ENCODE measurements around the gene SPATA21.

The SPATA21 gene

DNA sequence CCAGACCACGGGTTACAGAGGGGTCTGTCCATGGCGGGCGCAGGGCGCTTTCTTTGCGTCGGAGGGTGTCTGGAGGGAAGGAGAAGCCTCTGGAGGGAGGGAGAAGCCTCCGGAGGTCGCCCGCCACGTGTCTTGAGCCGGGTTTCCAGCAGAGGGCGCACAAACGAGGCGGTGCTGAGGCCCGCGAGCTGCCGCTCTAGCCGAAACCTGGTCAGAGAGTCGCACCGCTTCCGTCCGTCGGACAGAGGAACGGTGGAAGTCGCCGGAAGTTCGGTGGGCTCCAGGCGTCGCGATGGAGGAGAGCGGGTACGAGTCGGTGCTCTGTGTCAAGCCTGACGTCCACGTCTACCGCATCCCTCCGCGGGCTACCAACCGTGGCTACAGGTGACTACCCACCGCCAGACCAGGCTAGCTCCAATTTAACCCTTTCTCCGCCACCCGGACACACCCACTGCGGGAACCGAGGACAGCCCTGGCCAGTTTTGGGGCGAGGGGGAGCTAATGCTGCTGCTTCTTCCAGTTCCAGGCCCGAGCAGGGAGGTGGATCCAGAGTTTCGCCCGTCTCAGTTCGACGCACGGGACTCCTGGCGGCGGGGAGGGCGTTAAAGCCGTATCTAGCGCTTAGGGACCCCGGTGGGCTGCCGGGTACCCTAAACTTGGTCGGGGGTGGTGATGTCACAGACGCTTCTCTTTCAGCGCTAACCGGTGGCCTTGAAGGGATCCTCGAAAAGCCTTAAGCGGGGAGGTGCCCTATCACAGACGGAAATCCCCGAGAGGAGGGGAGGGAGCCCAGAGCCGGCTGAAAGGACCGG is 3.5 kb upstream of the SPATA21 start, which contains the start of gene NECAP2:
TSS of gene NECAP2 (plus strand) at position 255 of the 812 bp plus-strand sequence. CDS start at position 293, 38 bp downstream.
- peaks cover 34% of the 10 kb centered on the region for H3K36me3 ChIP-seq (ENCODE audit: control insufficient read depth, insufficient read depth, low read length)
- H3K4me3 ChIP-seq (ENCODE audit: extremely low read depth, insufficient read depth, low read length, poor library complexity, severe bottlenecking), result peak within 1 kb of the TSS; percentile 100
- WGBS, 2 experiments (ENCODE audit: insufficient coverage in 2 of 2), result 0 to 1% methylated on average over 53 to 58 of the region's 68 CpGs
- peak within 1 kb of the TSS; percentile 57 for H3K27ac ChIP-seq (ENCODE audit: low read depth, low read length, severe bottlenecking)
- H3K9me3 ChIP-seq (ENCODE audit: control insufficient read depth, low read length), result no peaks in the 10 kb centered on the region
- H3K4me1 ChIP-seq (ENCODE audit: control insufficient read depth, insufficient read depth, low read length, poor library complexity, severe bottlenecking), result no peaks in the 10 kb centered on the region

DNA sequence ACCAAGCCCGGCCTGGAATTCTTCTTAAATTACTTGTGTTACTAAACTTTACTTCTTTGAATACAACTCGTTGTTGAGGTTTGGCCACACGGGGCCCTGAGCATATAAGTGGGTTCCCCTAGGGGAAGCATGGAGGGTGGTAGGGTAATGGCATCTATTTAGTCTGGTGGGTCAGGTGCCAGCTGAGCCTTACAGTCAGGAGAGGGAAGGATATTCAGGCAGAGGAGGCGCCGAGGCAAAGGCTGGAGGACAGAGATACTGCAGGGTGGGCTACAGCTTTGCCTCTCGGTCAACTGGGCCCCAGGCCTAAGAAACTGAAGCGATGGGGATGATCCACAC is 2.9 kb upstream of the SPATA21 start:
- peak overlapping the region; percentile 100 for H3K4me3 ChIP-seq (ENCODE audit: extremely low read depth, insufficient read depth, low read length, poor library complexity, severe bottlenecking)
- H3K9me3 ChIP-seq (ENCODE audit: control insufficient read depth, low read length), result no peaks in the 10 kb centered on the region
- no peaks in the 10 kb centered on the region for H3K4me1 ChIP-seq (ENCODE audit: control insufficient read depth, insufficient read depth, low read length, poor library complexity, severe bottlenecking)
- H3K27ac ChIP-seq (ENCODE audit: low read depth, low read length, severe bottlenecking), result peak overlapping the region; percentile 18
- 39 to 63% methylated on average over 5 of the region's 7 CpGs for WGBS, 2 experiments (ENCODE audit: insufficient coverage in 2 of 2)
- peaks cover 30% of the 10 kb centered on the region for H3K36me3 ChIP-seq (ENCODE audit: control insufficient read depth, insufficient read depth, low read length)

DNA sequence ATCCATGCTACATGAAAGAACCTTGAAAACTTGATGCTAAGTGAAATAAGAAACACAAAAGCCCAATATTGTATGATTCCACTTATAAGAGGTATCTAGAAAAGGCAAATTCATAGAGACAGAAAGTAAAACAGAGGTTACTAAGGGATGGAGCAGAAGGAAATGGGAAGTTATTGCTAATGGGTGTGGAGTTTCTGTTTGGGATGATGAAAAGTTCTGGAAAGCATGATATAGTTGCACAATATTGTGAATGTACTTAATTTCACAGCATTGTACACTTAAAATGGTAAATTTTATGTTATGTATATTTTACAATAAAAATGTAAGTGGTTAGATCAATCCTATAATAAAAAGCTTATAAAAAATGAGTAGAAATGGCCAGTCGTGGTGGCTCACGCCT is 1.7 kb upstream of the SPATA21 start:
- no peak overlapping the region for H3K4me3 ChIP-seq (ENCODE audit: extremely low read depth, insufficient read depth, low read length, poor library complexity, severe bottlenecking)
- WGBS, 2 experiments (ENCODE audit: insufficient coverage in 2 of 2), result 86 to 100% methylated on average over 1 to 2 of the region's 2 CpGs
- no peaks in the 10 kb centered on the region for H3K9me3 ChIP-seq (ENCODE audit: control insufficient read depth, low read length)
- no peaks in the 10 kb centered on the region for H3K4me1 ChIP-seq (ENCODE audit: control insufficient read depth, insufficient read depth, low read length, poor library complexity, severe bottlenecking)
- no peak overlapping the region for H3K27ac ChIP-seq (ENCODE audit: low read depth, low read length, severe bottlenecking)
- H3K36me3 ChIP-seq (ENCODE audit: control insufficient read depth, insufficient read depth, low read length), result peaks cover 18% of the 10 kb centered on the region

DNA sequence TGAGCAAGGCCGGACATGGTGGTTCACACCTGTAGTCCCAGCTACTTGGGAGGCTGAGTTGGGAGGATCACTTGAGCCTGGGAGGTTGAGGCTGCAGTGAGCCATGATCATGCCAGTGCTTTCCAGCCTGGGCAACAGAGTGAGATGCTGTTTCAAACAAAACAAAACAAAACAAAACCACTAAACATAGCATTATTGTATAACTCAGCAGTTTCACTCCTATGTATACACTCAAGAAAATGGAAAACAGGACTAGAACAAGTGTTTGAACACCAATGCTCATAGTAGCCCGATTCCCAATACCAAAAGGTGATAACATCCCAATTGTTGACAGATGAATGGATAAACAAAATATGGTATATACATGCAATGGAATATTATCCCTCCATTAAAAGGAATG is 1.3 kb upstream of the SPATA21 start:
- Histone ChIP-seq H3K4me3 (ENCODE audit: extremely low read depth, insufficient read depth, low read length, poor library complexity, severe bottlenecking) (no peak overlapping the region), H3K4me1 (ENCODE audit: control insufficient read depth, insufficient read depth, low read length, poor library complexity, severe bottlenecking) (no peaks in the 10 kb centered on the region), H3K27ac (ENCODE audit: low read depth, low read length, severe bottlenecking) (no peak overlapping the region), H3K36me3 (ENCODE audit: control insufficient read depth, insufficient read depth, low read length) (peaks cover 14% of the 10 kb centered on the region), H3K9me3 (ENCODE audit: control insufficient read depth, low read length) (no peaks in the 10 kb centered on the region)
- WGBS, 2 experiments (ENCODE audit: insufficient coverage in 2 of 2), result 87 to 100% methylated on average over 1 of the region's 2 CpGs

DNA sequence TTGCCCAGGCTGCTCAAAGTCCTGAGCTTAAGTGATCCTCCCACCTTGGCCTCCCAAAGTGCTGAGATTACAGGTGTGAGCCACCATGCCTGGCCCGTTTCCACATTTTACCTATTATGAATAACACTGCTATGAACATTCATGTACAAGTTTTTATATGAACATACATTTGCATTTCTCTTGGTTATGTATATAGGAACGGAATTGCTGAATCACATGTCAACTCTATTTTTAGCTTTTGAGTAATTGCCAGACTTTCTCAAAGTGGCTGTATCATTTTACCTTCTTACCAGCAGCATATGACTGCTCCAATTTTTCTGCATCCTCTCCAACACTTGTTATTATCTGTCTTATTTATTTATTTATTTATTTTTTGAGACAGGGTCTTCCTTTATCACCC is 2.7 kb downstream of the SPATA21 start:
- Histone ChIP-seq H3K4me1 (ENCODE audit: control insufficient read depth, insufficient read depth, low read length, poor library complexity, severe bottlenecking) (no peaks in the 10 kb centered on the region), H3K4me3 (ENCODE audit: extremely low read depth, insufficient read depth, low read length, poor library complexity, severe bottlenecking) (no peak overlapping the region), H3K27ac (ENCODE audit: low read depth, low read length, severe bottlenecking) (no peak overlapping the region), H3K9me3 (ENCODE audit: control insufficient read depth, low read length) (no peaks in the 10 kb centered on the region), H3K36me3 (ENCODE audit: control insufficient read depth, insufficient read depth, low read length) (no peaks in the 10 kb centered on the region)
- WGBS, 2 experiments (ENCODE audit: insufficient coverage in 2 of 2), result no CpG with 5 or more reads among the region's 2 CpGs

DNA sequence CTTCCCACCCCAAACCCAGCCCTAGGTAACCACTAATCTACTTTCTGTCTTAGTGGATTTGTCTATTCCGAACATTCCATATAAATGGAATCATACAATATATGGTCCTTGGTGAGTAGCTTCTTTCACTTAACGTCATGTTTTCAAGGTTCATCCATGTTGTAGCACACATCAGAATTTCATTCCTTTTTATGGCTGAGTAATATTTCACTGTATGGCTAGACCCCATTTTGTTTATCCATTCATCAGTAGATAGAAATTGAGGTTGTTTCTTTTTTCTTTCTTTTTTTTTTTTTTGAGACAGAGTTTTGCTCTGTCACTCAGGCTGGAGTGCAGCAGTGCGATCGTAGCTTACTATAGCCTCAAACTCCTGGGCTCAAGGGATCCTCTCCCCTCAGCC is 3.2 kb downstream of the SPATA21 start:
- Histone ChIP-seq H3K9me3 (ENCODE audit: control insufficient read depth, low read length) (no peaks in the 10 kb centered on the region), H3K27ac (ENCODE audit: low read depth, low read length, severe bottlenecking) (no peak overlapping the region), H3K36me3 (ENCODE audit: control insufficient read depth, insufficient read depth, low read length) (no peaks in the 10 kb centered on the region), H3K4me3 (ENCODE audit: extremely low read depth, insufficient read depth, low read length, poor library complexity, severe bottlenecking) (no peak overlapping the region), H3K4me1 (ENCODE audit: control insufficient read depth, insufficient read depth, low read length, poor library complexity, severe bottlenecking) (no peaks in the 10 kb centered on the region)
- 100% methylated on average over 2 of the region's 4 CpGs; no CpG with 5 or more reads in 1 of the 2 experiments for WGBS, 2 experiments (ENCODE audit: insufficient coverage in 2 of 2)

DNA sequence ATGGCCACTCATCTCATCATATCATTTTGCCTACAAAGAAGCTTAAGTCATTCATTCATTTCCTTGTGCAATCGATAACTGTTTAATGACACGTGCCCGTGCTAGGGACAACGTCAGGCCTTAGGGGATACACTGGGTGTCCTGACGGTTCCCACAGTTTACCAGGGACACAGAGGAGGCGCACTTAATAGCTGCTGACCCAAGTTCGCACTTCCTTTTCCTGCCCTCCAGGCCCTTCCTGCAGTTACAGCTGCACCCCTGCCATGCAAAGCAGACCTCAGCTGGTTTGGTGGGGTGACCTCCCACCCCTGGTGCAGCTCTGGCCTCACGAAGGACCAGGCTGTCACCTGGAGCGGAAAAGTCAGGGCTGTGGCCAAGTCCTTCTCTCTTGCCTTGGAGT is 4.2 kb downstream of the SPATA21 start:
- Histone ChIP-seq H3K4me1 (ENCODE audit: control insufficient read depth, insufficient read depth, low read length, poor library complexity, severe bottlenecking) (no peaks in the 10 kb centered on the region), H3K27ac (ENCODE audit: low read depth, low read length, severe bottlenecking) (no peak overlapping the region), H3K9me3 (ENCODE audit: control insufficient read depth, low read length) (no peaks in the 10 kb centered on the region), H3K4me3 (ENCODE audit: extremely low read depth, insufficient read depth, low read length, poor library complexity, severe bottlenecking) (no peak overlapping the region), H3K36me3 (ENCODE audit: control insufficient read depth, insufficient read depth, low read length) (no peaks in the 10 kb centered on the region)
- WGBS, 2 experiments (ENCODE audit: insufficient coverage in 2 of 2), result 86 to 95% methylated on average over 7 to 9 of the region's 9 CpGs

DNA sequence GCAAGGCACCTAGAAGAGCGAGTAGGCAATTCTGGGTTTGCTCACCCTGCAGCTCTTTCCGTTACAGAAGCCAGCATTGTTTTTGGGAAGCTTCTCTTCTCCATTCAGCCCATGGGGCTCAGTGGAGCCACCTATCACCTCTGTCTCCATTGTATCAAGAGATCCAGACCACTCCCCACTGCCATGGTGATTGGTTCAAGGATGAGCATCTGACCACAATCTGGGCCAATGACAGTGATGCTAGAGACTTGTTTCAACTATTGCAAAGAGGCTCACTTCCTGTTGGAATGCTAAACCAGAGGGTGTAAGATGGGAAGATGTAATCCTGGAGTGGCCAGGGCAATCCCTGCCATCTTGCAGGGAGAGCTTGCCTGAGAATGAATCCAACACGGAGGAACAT is 6.6 kb downstream of the SPATA21 start:
- H3K27ac ChIP-seq (ENCODE audit: low read depth, low read length, severe bottlenecking), result no peak overlapping the region
- no peaks in the 10 kb centered on the region for H3K36me3 ChIP-seq (ENCODE audit: control insufficient read depth, insufficient read depth, low read length)
- H3K9me3 ChIP-seq (ENCODE audit: control insufficient read depth, low read length), result no peaks in the 10 kb centered on the region
- WGBS, 2 experiments (ENCODE audit: insufficient coverage in 2 of 2), result 85 to 86% methylated on average over 2 to 3 of the region's 3 CpGs
- no peaks in the 10 kb centered on the region for H3K4me1 ChIP-seq (ENCODE audit: control insufficient read depth, insufficient read depth, low read length, poor library complexity, severe bottlenecking)
- no peak overlapping the region for H3K4me3 ChIP-seq (ENCODE audit: extremely low read depth, insufficient read depth, low read length, poor library complexity, severe bottlenecking)

DNA sequence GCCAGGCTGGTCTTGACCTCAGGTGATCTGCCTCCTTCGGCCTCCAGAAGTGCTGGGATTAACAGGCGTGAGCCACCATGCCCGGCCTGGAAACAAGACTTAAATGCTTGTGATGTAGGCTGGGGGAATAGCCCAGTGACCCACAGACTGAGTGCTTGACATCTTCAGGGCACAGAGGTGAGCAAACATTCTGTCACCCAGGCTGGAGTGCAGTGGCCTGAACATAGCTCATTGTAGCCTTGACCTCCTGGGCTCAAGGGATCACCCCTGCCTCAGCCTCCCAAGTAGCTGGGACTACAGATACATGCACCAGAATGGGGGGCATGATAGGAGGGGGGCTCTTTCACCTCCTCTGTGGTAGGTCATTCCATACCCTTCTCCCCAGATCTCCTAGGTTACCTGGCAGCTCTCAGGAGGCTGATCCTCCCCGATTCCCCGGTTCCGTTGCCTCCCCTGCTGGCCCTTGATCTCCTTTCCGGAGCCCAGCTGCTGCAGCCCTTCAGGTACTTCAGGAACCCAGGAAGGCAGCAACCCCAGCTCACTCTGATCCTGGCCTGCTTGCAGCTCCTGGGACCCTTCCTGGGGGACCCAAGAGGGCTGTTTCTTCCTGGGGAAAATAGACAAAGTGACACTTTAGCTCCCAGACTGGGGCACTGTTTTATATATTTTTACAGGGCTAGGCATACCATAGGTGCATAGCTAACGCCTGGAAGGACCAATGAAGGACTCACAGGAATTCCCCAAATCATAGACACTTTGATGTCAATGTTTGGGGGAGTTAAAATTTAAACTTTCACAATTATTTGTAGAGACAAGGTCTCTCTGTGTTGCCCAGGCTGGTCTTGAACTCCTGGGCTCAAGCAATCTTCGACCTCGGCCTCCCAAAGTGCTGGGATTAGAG is 11.8 kb downstream of the SPATA21 start:
- H3K4me3 ChIP-seq (ENCODE audit: extremely low read depth, insufficient read depth, low read length, poor library complexity, severe bottlenecking), result no peak overlapping the region
- H3K36me3 ChIP-seq (ENCODE audit: control insufficient read depth, insufficient read depth, low read length), result no peaks in the 10 kb centered on the region
- no peak overlapping the region for H3K27ac ChIP-seq (ENCODE audit: low read depth, low read length, severe bottlenecking)
- H3K9me3 ChIP-seq (ENCODE audit: control insufficient read depth, low read length), result no peaks in the 10 kb centered on the region
- no peaks in the 10 kb centered on the region for H3K4me1 ChIP-seq (ENCODE audit: control insufficient read depth, insufficient read depth, low read length, poor library complexity, severe bottlenecking)
- 90 to 93% methylated on average over 6 to 7 of the region's 10 CpGs for WGBS, 2 experiments (ENCODE audit: insufficient coverage in 2 of 2)

DNA sequence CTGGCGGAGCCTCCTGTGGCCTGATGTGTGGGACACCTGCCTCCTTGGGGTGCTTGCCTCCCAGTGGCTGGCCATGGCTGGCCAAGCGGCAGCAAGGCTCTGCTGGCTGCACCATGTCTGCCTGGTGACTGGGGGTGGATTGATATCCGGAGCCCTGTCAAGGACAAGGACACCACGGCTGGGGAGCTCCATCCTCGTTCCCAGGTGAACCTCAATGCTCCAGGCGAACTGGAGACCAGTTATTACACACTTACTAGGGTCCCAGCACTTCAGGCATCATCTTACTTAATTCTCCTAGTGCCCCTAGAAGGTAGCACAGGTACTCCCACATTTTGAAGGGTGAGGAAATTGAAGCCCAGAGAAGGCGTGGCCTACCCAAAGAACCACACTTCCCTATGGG is 15.2 kb downstream of the SPATA21 start:
- 80 to 100% methylated on average over 1 to 5 of the region's 7 CpGs for WGBS, 2 experiments (ENCODE audit: insufficient coverage in 2 of 2)
- Histone ChIP-seq H3K27ac (ENCODE audit: low read depth, low read length, severe bottlenecking) (no peak overlapping the region), H3K36me3 (ENCODE audit: control insufficient read depth, insufficient read depth, low read length) (no peaks in the 10 kb centered on the region)

More for the DNA sequence above, 15.2 kb downstream of the SPATA21 start:
- no peak overlapping the region for H3K4me3 ChIP-seq (ENCODE audit: extremely low read depth, insufficient read depth, low read length, poor library complexity, severe bottlenecking)
- H3K9me3 ChIP-seq (ENCODE audit: control insufficient read depth, low read length), result no peaks in the 10 kb centered on the region
- no peaks in the 10 kb centered on the region for H3K4me1 ChIP-seq (ENCODE audit: control insufficient read depth, insufficient read depth, low read length, poor library complexity, severe bottlenecking)

All from mesodermal cell (in vitro differentiated cells).